ENCODE measurements around the gene PARP11.

PARP11 gene

GRCh38 chr12:3872800-3873636, at the start of gene PARP11:
PARP11 (minus strand) TSS chr12:3873399; CDS start chr12:3873229, 170 bp downstream.
- Histone ChIP-seq H3K4me1 (ENCODE audit: insufficient read depth, low read length) (peaks cover 7% of the 10 kb centered on the region), H3K9ac (ENCODE audit: low read depth, low read length) (peak within 1 kb of the TSS; percentile 97), H3K9me3 (ENCODE audit: control insufficient read depth, insufficient read depth, low read length) (no peaks in the 10 kb centered on the region), H3K36me3 (ENCODE audit: insufficient read depth, low read length) (no peaks in the 10 kb centered on the region)

- H3K36me3 ChIP-seq (ENCODE audit: insufficient read depth, low read length): no peaks in the 10 kb centered on the region
- H3K9ac ChIP-seq (ENCODE audit: low read depth, low read length): no peak overlapping the region
- no peaks in the 10 kb centered on the region for H3K9me3 ChIP-seq (ENCODE audit: control insufficient read depth, insufficient read depth, low read length)
- H3K4me1 ChIP-seq (ENCODE audit: insufficient read depth, low read length): no peaks in the 10 kb centered on the region
Measured at GRCh38 chr12:3922033-3922432, 48.8 kb upstream of the PARP11 start.

- Histone ChIP-seq H3K9me3 (ENCODE audit: control insufficient read depth, insufficient read depth, low read length) (no peaks in the 10 kb centered on the region), H3K36me3 (ENCODE audit: insufficient read depth, low read length) (no peaks in the 10 kb centered on the region), H3K9ac (ENCODE audit: low read depth, low read length) (no peak overlapping the region), H3K4me1 (ENCODE audit: insufficient read depth, low read length) (no peaks in the 10 kb centered on the region)
Measured at GRCh38 chr12:3921526-3921925, 48.3 kb upstream of the PARP11 start.

GRCh38 chr12:3921151-3921471, 47.9 kb upstream of the PARP11 start:
- H3K4me1 ChIP-seq (ENCODE audit: insufficient read depth, low read length): no peaks in the 10 kb centered on the region
- no peaks in the 10 kb centered on the region for H3K36me3 ChIP-seq (ENCODE audit: insufficient read depth, low read length)
- no peaks in the 10 kb centered on the region for H3K9me3 ChIP-seq (ENCODE audit: control insufficient read depth, insufficient read depth, low read length)
- no peak overlapping the region for H3K9ac ChIP-seq (ENCODE audit: low read depth, low read length)

- no peaks in the 10 kb centered on the region for H3K4me1 ChIP-seq (ENCODE audit: insufficient read depth, low read length)
- no peak overlapping the region for H3K9ac ChIP-seq (ENCODE audit: low read depth, low read length)
- H3K36me3 ChIP-seq (ENCODE audit: insufficient read depth, low read length): no peaks in the 10 kb centered on the region
- H3K9me3 ChIP-seq (ENCODE audit: control insufficient read depth, insufficient read depth, low read length): no peaks in the 10 kb centered on the region
Measured at GRCh38 chr12:3920351-3921150, 47.4 kb upstream of the PARP11 start.

GRCh38 chr12:3913278-3913677, 40.1 kb upstream of the PARP11 start:
- Histone ChIP-seq H3K36me3 (ENCODE audit: insufficient read depth, low read length) (no peaks in the 10 kb centered on the region), H3K9ac (ENCODE audit: low read depth, low read length) (no peak overlapping the region), H3K9me3 (ENCODE audit: control insufficient read depth, insufficient read depth, low read length) (peaks cover 2% of the 10 kb centered on the region; the same call in 1 of the 2 replicates), H3K4me1 (ENCODE audit: insufficient read depth, low read length) (peaks cover 9% of the 10 kb centered on the region; the same call in 1 of the 2 replicates)

GRCh38 chr12:3912863-3913262, 39.7 kb upstream of the PARP11 start:
- peaks cover 9% of the 10 kb centered on the region; the same call in 1 of the 2 replicates for H3K4me1 ChIP-seq (ENCODE audit: insufficient read depth, low read length)
- no peak overlapping the region for H3K9ac ChIP-seq (ENCODE audit: low read depth, low read length)
- H3K36me3 ChIP-seq (ENCODE audit: insufficient read depth, low read length): no peaks in the 10 kb centered on the region

GRCh38 chr12:3911409-3911808, 38.2 kb upstream of the PARP11 start:
- peaks cover 9% of the 10 kb centered on the region; the same call in 1 of the 2 replicates for H3K4me1 ChIP-seq (ENCODE audit: insufficient read depth, low read length)

More at GRCh38 chr12:3912863-3913262, 39.7 kb upstream of the PARP11 start:
- H3K9me3 ChIP-seq (ENCODE audit: control insufficient read depth, insufficient read depth, low read length): peaks cover 2% of the 10 kb centered on the region; the same call in 1 of the 2 replicates

GRCh38 chr12:3905664-3906063, 32.5 kb upstream of the PARP11 start:
- Histone ChIP-seq H3K9ac (ENCODE audit: low read depth, low read length) (no peak overlapping the region), H3K36me3 (ENCODE audit: insufficient read depth, low read length) (no peaks in the 10 kb centered on the region), H3K9me3 (ENCODE audit: control insufficient read depth, insufficient read depth, low read length) (no peaks in the 10 kb centered on the region), H3K4me1 (ENCODE audit: insufficient read depth, low read length) (no peaks in the 10 kb centered on the region)

More at GRCh38 chr12:3911409-3911808, 38.2 kb upstream of the PARP11 start:
- no peak overlapping the region for H3K9ac ChIP-seq (ENCODE audit: low read depth, low read length)
- peaks cover 2% of the 10 kb centered on the region; the same call in 1 of the 2 replicates for H3K9me3 ChIP-seq (ENCODE audit: control insufficient read depth, insufficient read depth, low read length)
- no peaks in the 10 kb centered on the region for H3K36me3 ChIP-seq (ENCODE audit: insufficient read depth, low read length)

- Histone ChIP-seq H3K36me3 (ENCODE audit: insufficient read depth, low read length) (no peaks in the 10 kb centered on the region), H3K9ac (ENCODE audit: low read depth, low read length) (no peak overlapping the region), H3K9me3 (ENCODE audit: control insufficient read depth, insufficient read depth, low read length) (no peaks in the 10 kb centered on the region), H3K4me1 (ENCODE audit: insufficient read depth, low read length) (no peaks in the 10 kb centered on the region)
Measured at GRCh38 chr12:3904999-3905398, 31.8 kb upstream of the PARP11 start.

GRCh38 chr12:3902921-3903320, 29.7 kb upstream of the PARP11 start:
- no peaks in the 10 kb centered on the region for H3K9me3 ChIP-seq (ENCODE audit: control insufficient read depth, insufficient read depth, low read length)
- H3K4me1 ChIP-seq (ENCODE audit: insufficient read depth, low read length): no peaks in the 10 kb centered on the region
- H3K9ac ChIP-seq (ENCODE audit: low read depth, low read length): no peak overlapping the region
- no peaks in the 10 kb centered on the region for H3K36me3 ChIP-seq (ENCODE audit: insufficient read depth, low read length)

GRCh38 chr12:3901116-3901515, 27.9 kb upstream of the PARP11 start:
- Histone ChIP-seq H3K9me3 (ENCODE audit: control insufficient read depth, insufficient read depth, low read length) (no peaks in the 10 kb centered on the region), H3K9ac (ENCODE audit: low read depth, low read length) (no peak overlapping the region), H3K36me3 (ENCODE audit: insufficient read depth, low read length) (no peaks in the 10 kb centered on the region), H3K4me1 (ENCODE audit: insufficient read depth, low read length) (peaks cover 3% of the 10 kb centered on the region)

GRCh38 chr12:3898756-3899155, 25.6 kb upstream of the PARP11 start:
- H3K36me3 ChIP-seq (ENCODE audit: insufficient read depth, low read length): no peaks in the 10 kb centered on the region
- H3K9me3 ChIP-seq (ENCODE audit: control insufficient read depth, insufficient read depth, low read length): no peaks in the 10 kb centered on the region
- no peak overlapping the region for H3K9ac ChIP-seq (ENCODE audit: low read depth, low read length)
- peaks cover 3% of the 10 kb centered on the region for H3K4me1 ChIP-seq (ENCODE audit: insufficient read depth, low read length)

- peaks cover 3% of the 10 kb centered on the region for H3K4me1 ChIP-seq (ENCODE audit: insufficient read depth, low read length)
- H3K36me3 ChIP-seq (ENCODE audit: insufficient read depth, low read length): no peaks in the 10 kb centered on the region
- H3K9ac ChIP-seq (ENCODE audit: low read depth, low read length): no peak overlapping the region
- H3K9me3 ChIP-seq (ENCODE audit: control insufficient read depth, insufficient read depth, low read length): no peaks in the 10 kb centered on the region
Measured at GRCh38 chr12:3897371-3897971, 24.3 kb upstream of the PARP11 start.

Data from ES-I3 (cell line).